ENCODE data around the gene SUSD6.
"Not testable (repeated sequence)": the region's sequence is repeated elsewhere in the genome, so short reads cannot be mapped to it uniquely, and the experiment has no call there.

Gene SUSD6

GRCh38 chr14:69696204-69696527, 84.8 kb downstream of the SUSD6 start:
- DNase-seq, result no peak

- DNase-seq, result peak; percentile 27
Measured at GRCh38 chr14:69696633-69697557, 85.5 kb downstream of the SUSD6 start.

- no peak for DNase-seq
Measured at GRCh38 chr14:69698572-69698971, 87.2 kb downstream of the SUSD6 start.

- not testable (repeated sequence) for DNase-seq
Measured at GRCh38 chr14:69699243-69699642, 87.8 kb downstream of the SUSD6 start.

GRCh38 chr14:69699748-69700303, 88.4 kb downstream of the SUSD6 start:
- no peak for DNase-seq

GRCh38 chr14:69700575-69700974, 89.2 kb downstream of the SUSD6 start:
- no peak for DNase-seq

GRCh38 chr14:69701291-69701690, 89.9 kb downstream of the SUSD6 start:
- no peak for DNase-seq

- no peak for DNase-seq
Measured at GRCh38 chr14:69701857-69702256, 90.5 kb downstream of the SUSD6 start.

- no peak for DNase-seq
Measured at GRCh38 chr14:69703047-69704039, 91.9 kb downstream of the SUSD6 start.

- DNase-seq, result no peak
Measured at GRCh38 chr14:69704319-69704718, 92.9 kb downstream of the SUSD6 start.

- no peak for DNase-seq
Measured at GRCh38 chr14:69705706-69706105, 94.3 kb downstream of the SUSD6 start.

- DNase-seq, result no peak
Measured at GRCh38 chr14:69708049-69708448, 96.7 kb downstream of the SUSD6 start.

GRCh38 chr14:69708586-69709560, 97.5 kb downstream of the SUSD6 start:
- no peak for DNase-seq

- DNase-seq, result no peak
Measured at GRCh38 chr14:69710378-69710777, 99.0 kb downstream of the SUSD6 start.

- no peak for DNase-seq
Measured at GRCh38 chr14:69711065-69711464, 99.7 kb downstream of the SUSD6 start.

GRCh38 chr14:69711477-69711876, 100.1 kb downstream of the SUSD6 start:
- DNase-seq, result no peak

GRCh38 chr14:69711881-69712560, 100.6 kb downstream of the SUSD6 start:
- peak; percentile 34 for DNase-seq

- DNase-seq, result no peak
Measured at GRCh38 chr14:69712599-69713088, 101.2 kb downstream of the SUSD6 start.

GRCh38 chr14:69713209-69713781, 101.9 kb downstream of the SUSD6 start:
- DNase-seq, result no peak

GRCh38 chr14:69713993-69714679, 102.7 kb downstream of the SUSD6 start:
- DNase-seq, result no peak
